Measurements from ENCODE around the gene HIPK3. TPM values are rescaled to one million over a fixed set of nuclear protein-coding genes. Genes with fewer than 3 reads are reported as not detected.
A peak's percentile ranks its signal among the peaks of the same experiment; 100 is the strongest.

Gene HIPK3
- total and polyA plus RNA-seq, 9 of the 15 experiments (the other 6 are each of a cell fraction or from before 2014, with no cell fraction given), result 2.3 to 19.6 (median 7.5) TPM

GRCh38 chr11:33257897-33258630 is 883 bp downstream of the HIPK3 start (continued):
- TF ChIP-seq ZNF609 (CRISPR knock-in tag; IDR thresholded peaks at IDR 0.05; ENCODE audit: borderline replicate concordance) (0 out of 2 replicates have a peak, but pooled peaks have one; percentile 48), ZNF143 (CRISPR knock-in tag; IDR thresholded peaks at IDR 0.05) (no peak), GABPB1 (CRISPR knock-in tag; IDR thresholded peaks at IDR 0.05) (peak; percentile 22; the same call in 1 of the 2 replicates), PATZ1 (CRISPR knock-in tag; IDR thresholded peaks at IDR 0.05; ENCODE audit: borderline replicate concordance) (no peak), TCFL5 (CRISPR knock-in tag; conservative IDR thresholded peaks at IDR 0.05) (no peak), ZBTB12 (CRISPR knock-in tag; IDR thresholded peaks at IDR 0.05) (0 out of 2 replicates have a peak, but pooled peaks have one; percentile 27), HNRNPH1 (optimal IDR thresholded peaks at IDR 0.05; ENCODE audit: low read depth, low read length) (no peak), ASH1L (IDR thresholded peaks at IDR 0.05; ENCODE audit: borderline replicate concordance, low read depth, partially characterized antibody) (no peak), ZNF699 (CRISPR knock-in tag; IDR thresholded peaks at IDR 0.05; ENCODE audit: insufficient replicate concordance) (no peak), ERF (CRISPR knock-in tag; IDR thresholded peaks at IDR 0.05) (no peak; the same call in 1 of the 2 replicates), ZNF175 (CRISPR knock-in tag; IDR thresholded peaks at IDR 0.05; ENCODE audit: low read depth) (no peak), ILF3 (IDR thresholded peaks at IDR 0.05; ENCODE audit: borderline replicate concordance) (0 out of 2 replicates have a peak, but pooled peaks have one; percentile 55), BRD9 (IDR thresholded peaks at IDR 0.05; ENCODE audit: low read depth, partially characterized antibody) (no peak), TBL1XR1 (IDR thresholded peaks at IDR 0.05; ENCODE audit: low read length in 2 of 2) (no peak), ZHX1 (conservative IDR thresholded peaks at IDR 0.05; ENCODE audit: low read length) (0 out of 2 replicates have a peak, but pooled peaks have one; percentile 15), ARID1B (IDR thresholded peaks at IDR 0.05) (peak; percentile 58)
